Measurements from ENCODE around the gene TCF7L2.

The TCF7L2 gene

DNA sequence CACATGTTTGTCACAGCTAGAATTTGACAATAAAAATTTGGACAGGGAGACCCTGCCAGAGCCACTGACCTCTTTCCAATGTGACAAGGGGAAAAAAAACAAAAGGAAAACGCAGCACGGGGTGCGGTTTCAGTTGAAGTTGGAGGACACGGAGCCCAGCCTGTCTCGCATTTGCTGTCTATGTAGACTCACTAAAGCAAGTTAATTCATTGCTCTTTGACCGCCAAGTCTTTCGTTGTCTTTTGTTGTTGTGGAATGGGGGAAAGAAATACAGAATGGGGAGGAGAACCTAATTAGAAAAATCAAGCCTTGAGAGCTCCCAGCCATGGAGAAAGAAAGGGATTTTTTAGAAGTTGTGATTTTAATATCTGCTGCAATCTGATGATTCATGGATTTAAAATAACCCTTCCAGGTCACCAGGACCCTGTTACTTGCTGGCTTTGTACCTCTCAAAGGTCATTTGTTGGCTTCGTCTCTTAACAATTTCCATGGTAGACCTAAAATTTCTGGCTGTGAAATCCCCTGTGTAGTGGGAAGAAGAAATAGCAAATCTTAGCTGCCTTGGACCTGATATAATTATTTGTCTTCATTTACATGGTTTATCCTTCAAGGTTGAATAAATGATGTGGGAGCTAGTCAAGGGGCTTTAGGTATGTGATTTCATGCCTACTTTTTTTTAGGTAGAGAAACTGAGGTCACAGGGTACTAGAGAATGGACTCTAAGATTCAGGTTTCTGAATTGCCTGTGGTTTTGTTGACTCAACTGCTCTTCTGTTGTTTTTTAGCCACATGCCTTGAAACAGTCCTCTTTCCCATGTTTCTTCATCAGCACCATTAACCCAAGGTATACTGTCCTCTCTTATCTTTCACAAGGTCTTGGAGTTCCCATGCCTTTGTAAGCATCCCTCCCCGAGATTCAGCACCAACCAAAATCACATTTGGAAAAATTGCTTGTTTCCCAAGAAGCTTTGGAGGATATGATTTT, 78.7 kb downstream of the TCF7L2 start:
- TF ChIP-seq CTCF (IDR thresholded peaks at IDR 0.05) = no peak

GRCh38 chr10:113030453-113030852, 80.4 kb downstream of the TCF7L2 start:
- TF ChIP-seq CTCF (IDR thresholded peaks at IDR 0.05) = no peak

GRCh38 chr10:113031147-113031546, 81.1 kb downstream of the TCF7L2 start:
- TF ChIP-seq CTCF (IDR thresholded peaks at IDR 0.05) = no peak

DNA sequence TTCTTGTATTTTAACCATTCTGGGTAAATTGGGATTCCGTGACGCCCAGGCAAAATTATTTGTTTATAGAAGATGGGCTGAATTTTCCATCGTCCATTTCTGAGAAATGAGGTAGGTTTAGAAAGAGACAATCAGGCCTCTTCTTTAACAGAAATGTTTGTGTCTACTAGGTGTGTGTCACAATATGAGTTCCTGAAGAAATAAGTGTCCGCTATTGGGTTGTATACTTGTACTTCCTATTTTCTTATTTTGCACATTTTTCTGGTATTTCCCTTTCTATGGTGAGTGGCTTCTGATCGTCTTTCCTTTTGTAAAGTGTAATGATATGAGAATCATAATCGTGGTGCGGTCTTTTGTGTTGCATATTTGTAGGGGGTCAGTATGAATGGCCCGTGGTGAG, 83.9 kb downstream of the TCF7L2 start:
- no peak for TF ChIP-seq CTCF (IDR thresholded peaks at IDR 0.05)

DNA sequence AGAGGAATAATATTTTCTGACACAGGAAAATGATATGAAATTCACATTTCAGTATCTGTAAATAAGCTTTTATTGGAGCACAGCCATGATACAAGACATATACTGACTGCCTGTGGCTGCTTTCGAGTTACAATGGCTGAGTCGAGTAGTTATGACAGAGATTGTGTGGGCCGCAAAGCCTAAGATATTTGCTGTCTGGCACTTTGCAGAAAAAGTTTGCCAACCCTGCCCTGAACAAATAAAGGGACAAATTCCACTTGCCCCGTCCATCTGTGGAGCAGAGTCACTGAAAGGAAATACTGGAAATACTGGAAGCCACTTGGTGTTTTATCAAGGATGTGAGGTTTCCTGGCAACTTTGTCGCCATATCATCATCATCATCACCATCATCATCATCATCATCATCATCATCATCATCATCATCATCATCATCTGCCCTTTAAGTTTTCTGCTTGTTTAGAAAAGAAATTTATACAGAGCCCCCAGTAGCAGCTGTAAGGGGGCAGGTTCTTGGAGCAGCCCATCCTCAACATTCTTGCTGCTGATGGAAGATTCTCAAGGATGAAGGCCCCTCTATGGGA, 85.8 kb downstream of the TCF7L2 start:
- TF ChIP-seq CTCF (IDR thresholded peaks at IDR 0.05) = no peak

GRCh38 chr10:113036619-113037018, 86.6 kb downstream of the TCF7L2 start:
- TF ChIP-seq CTCF (IDR thresholded peaks at IDR 0.05) = no peak

- TF ChIP-seq CTCF (IDR thresholded peaks at IDR 0.05) = no peak
Measured at GRCh38 chr10:113037218-113037617, 87.2 kb downstream of the TCF7L2 start.

Data from LNCAP (cell line).